Hepatocyte (in vitro differentiated cells): ENCODE data around the gene PIP4P1. TPM values are rescaled to one million over a fixed set of nuclear protein-coding genes. Genes with fewer than 3 reads are reported as not detected.

Source experiments
- DNase-seq: peaks from one replicate; pipeline ENCODE4 v3.0.0-alpha.2; 2016; ENCODE audit warnings: low spot score
- H2AFZ ChIP-seq: fragments of 200-600 bp; sonication (generic); 2 replicates; pipeline ENCODE4 v1.6.0; 2016; ENCODE audit warnings: antibody characterized with exemption, mild to moderate bottlenecking
- H3K27ac ChIP-seq: fragments of 200-600 bp; sonication (generic); 2 replicates; pipeline ENCODE4 v1.5.1; 2016; ENCODE audit warnings: mild to moderate bottlenecking
- H3K27me3 ChIP-seq: fragments of 200-600 bp; sonication (generic); 2 replicates; pipeline ENCODE4 v1.6.1; 2016
- H3K36me3 ChIP-seq: fragments of 200-600 bp; sonication (generic); replicated peaks from 2 replicates; pipeline ENCODE4 v1.5.1; 2016; ENCODE audit warnings: low read depth; ENCODE audit not compliant: insufficient read depth
- H3K4me1 ChIP-seq: fragments of 200-600 bp; sonication (generic); 2 replicates; pipeline ENCODE4 v1.5.1; 2016; ENCODE audit warnings: mild to moderate bottlenecking, moderate library complexity; ENCODE audit not compliant: insufficient read depth
- H3K4me2 ChIP-seq: fragments of 200-600 bp; sonication (generic); 2 replicates; pipeline ENCODE4 v1.6.0; 2016
- H3K4me3 ChIP-seq: fragments of 200-600 bp; sonication (generic); 2 replicates; pipeline ENCODE4 v1.5.1; 2016; ENCODE audit warnings: mild to moderate bottlenecking
- H3K79me2 ChIP-seq: fragments of 200-600 bp; sonication (generic); 2 replicates; pipeline ENCODE4 v1.6.0; 2017; ENCODE audit warnings: mild to moderate bottlenecking
- H3K9me2 ChIP-seq: fragments of 200-600 bp; sonication (generic); replicated peaks from 2 replicates; pipeline ENCODE4 v1.6.0; 2017; ENCODE audit warnings: mild to moderate bottlenecking; ENCODE audit not compliant: insufficient read depth
- H3K9me3 ChIP-seq: fragments of 200-600 bp; sonication (generic); 2 replicates; pipeline ENCODE4 v1.5.1; 2016; ENCODE audit warnings: low read depth, mild to moderate bottlenecking
- H4K20me1 ChIP-seq: fragments of 200-600 bp; sonication (generic); 2 replicates; pipeline ENCODE4 v1.6.0; 2016; ENCODE audit warnings: mild to moderate bottlenecking; ENCODE audit not compliant: insufficient read depth, poor library complexity, severe bottlenecking
- CTCF ChIP-seq: fragments of 200-600 bp; sonication (generic); IDR thresholded peaks from 2 replicates; pipeline ENCODE4 v1.5.1; 2016; ENCODE audit warnings: antibody characterized with exemption, mild to moderate bottlenecking; ENCODE audit not compliant: poor library complexity
- EZH2 ChIP-seq: fragments of 200-600 bp; sonication (generic); IDR thresholded peaks from 2 replicates; pipeline ENCODE4 v1.6.1; 2016; ENCODE audit warnings: antibody characterized with exemption, mild to moderate bottlenecking, borderline replicate concordance
- EZH2phosphoT487 ChIP-seq: fragments of 200-600 bp; sonication (generic); IDR thresholded peaks from one replicate; pipeline ENCODE4 v1.6.1; 2018; ENCODE audit warnings: antibody characterized with exemption, mild to moderate bottlenecking, low read depth, moderate library complexity; ENCODE audit not compliant: unreplicated experiment, severe bottlenecking
- WGBS: methylation state at CpG from one replicate; pipeline ENCODE4 v1.1.6; 2016; ENCODE audit warnings: low lambda C conversion rate; ENCODE audit errors: missing lambda C conversion rate; 5-methylcytosine and 5-hydroxymethylcytosine counted together
- polyA plus RNA-seq: library from polyadenylated mRNA; unstranded; fragments of >200 nt; fragmentation: Nextera tagmentation; extraction: Ambion mirVana; gene quantifications from 2 replicates; pipeline ENCODE4 v1.2.1, GENCODE V29; 2016
- total RNA-seq: library from RNA; depleted of rRNA; stranded (reverse); fragments of >200 nt; gene quantifications from 2 replicates; pipeline ENCODE4 v1.2.3, GENCODE V29; 2014

Gene PIP4P1
- total and polyA plus RNA-seq, 2 experiments from 2014 or later: 40.1 to 85.0 TPM

- no peak for DNase-seq
- Histone ChIP-seq H3K36me3 (no peaks in the 10 kb centered on the region), H3K27ac (peak overlapping the region; percentile 89), H3K9me3 (no peaks in the 10 kb centered on the region), H3K4me1 (peaks cover 9% of the 10 kb centered on the region), H3K4me3 (peak overlapping the region; percentile 65), H2AFZ (peak overlapping the region; percentile 55), H3K27me3 (no peaks in the 10 kb centered on the region), H4K20me1 (no peaks in the 10 kb centered on the region), H3K4me2 (peak overlapping the region; percentile 94), H3K79me2 (peaks cover 33% of the 10 kb centered on the region), H3K9me2 (no peaks in the 10 kb centered on the region)
- 0% methylated on average over 2 of the region's 2 CpGs for WGBS
- no peak for TF ChIP-seq CTCF
- no peak for TF ChIP-seq EZH2
- no peak for TF ChIP-seq EZH2phosphoT487
Observed at GRCh38 chr14:20470603-20470901, 9.3 kb upstream of the PIP4P1 start.

GRCh38 chr14:20469890-20470602, 8.8 kb upstream of the PIP4P1 start:
- Histone ChIP-seq H3K4me1 (peaks cover 9% of the 10 kb centered on the region), H4K20me1 (no peaks in the 10 kb centered on the region), H2AFZ (peak overlapping the region; percentile 55), H3K36me3 (no peaks in the 10 kb centered on the region), H3K4me2 (peak overlapping the region; percentile 94), H3K79me2 (peaks cover 33% of the 10 kb centered on the region), H3K4me3 (peak overlapping the region; percentile 65), H3K27ac (peak overlapping the region; percentile 89), H3K9me3 (no peaks in the 10 kb centered on the region), H3K9me2 (no peaks in the 10 kb centered on the region), H3K27me3 (no peaks in the 10 kb centered on the region)
- TF ChIP-seq EZH2 (no peak), CTCF (no peak), EZH2phosphoT487 (no peak)
- DNase-seq: peak; percentile 46
- under 1% methylated on average over 12 of the region's 12 CpGs for WGBS

- peak within 1 kb of the TSS; percentile 65 for H3K4me3 ChIP-seq
- DNase-seq: peak; percentile 90
- H4K20me1 ChIP-seq: no peaks in the 10 kb centered on the region
- H2AFZ ChIP-seq: peak within 1 kb of the TSS; percentile 55
- H3K4me1 ChIP-seq: peaks cover 9% of the 10 kb centered on the region
- H3K9me3 ChIP-seq: no peaks in the 10 kb centered on the region
- H3K27me3 ChIP-seq: no peaks in the 10 kb centered on the region
- H3K9me2 ChIP-seq: no peaks in the 10 kb centered on the region
- WGBS: 2% methylated on average over 39 of the region's 40 CpGs
- peak within 1 kb of the TSS; percentile 89 for H3K27ac ChIP-seq
- H3K4me2 ChIP-seq: peak within 1 kb of the TSS; percentile 94
- H3K36me3 ChIP-seq: no peaks in the 10 kb centered on the region
- H3K79me2 ChIP-seq: peaks cover 31% of the 10 kb centered on the region
- TF ChIP-seq CTCF: no peak
- no peak for TF ChIP-seq EZH2phosphoT487
- TF ChIP-seq EZH2: no peak
Observed at GRCh38 chr14:20469242-20469889, 8.1 kb upstream of the PIP4P1 start, which contains the start of gene PNP. PNP (plus strand) TSS chr14:20469406; CDS start chr14:20469525, 119 bp downstream.
